Right atrium auricular region (tissue), 2 donors: ENCODE data around the gene EBI3. TPM values are rescaled to one million over a fixed set of nuclear protein-coding genes. Genes with fewer than 3 reads are reported as not detected.

Experiments
- DNase-seq: peaks from one replicate; pipeline ENCODE4 v3.0.0-alpha.2; 2019; ENCODE audit warnings: low spot score
- H3K27ac ChIP-seq, 2 donors: fragments of 200-600 bp; sonication (generic); 1 replicate in 1 of 2; 2 replicates in 1 of 2; pipeline ENCODE4 v1.5.1; 2016 to 2019
- H3K27me3 ChIP-seq, 2 donors: fragments of 200-600 bp; sonication (generic); one replicate each; pipeline versions ENCODE4 v1.5.1 to v1.6.0; 2017 to 2019
- H3K36me3 ChIP-seq: fragments of 200-600 bp; sonication (generic); one replicate; pipeline ENCODE4 v1.5.1; 2016
- H3K4me1 ChIP-seq, 2 donors: fragments of 200-600 bp; sonication (generic); one replicate each; pipeline versions ENCODE4 v1.5.1 to v1.6.0; 2017 to 2019
- H3K4me3 ChIP-seq, 2 donors: fragments of 200-600 bp; sonication (generic); 1 replicate in 1 of 2; 2 replicates in 1 of 2; pipeline ENCODE4 v1.5.1; 2017 to 2019; ENCODE audit warnings: mild to moderate bottlenecking in 1 of 2, moderate library complexity in 1 of 2
- H3K9me3 ChIP-seq, 2 donors: fragments of 200-600 bp; sonication (generic); one replicate each; pipeline ENCODE4 v1.5.1; 2019
- CTCF ChIP-seq, 2 donors: fragments of 200-600 bp; sonication (generic); IDR thresholded peaks; one replicate each; pipeline ENCODE4 v1.5.1; 2019; ENCODE audit warnings: antibody characterized with exemption in 2 of 2
- total RNA-seq, 2 donors: library from RNA; depleted of rRNA; stranded (reverse); fragments of >200 nt; gene quantifications; one replicate each; pipeline ENCODE4 v1.1.0, GENCODE V29; 2016

The EBI3 gene
- total RNA-seq, 2 donors from 2014 or later: 1.7 to 2.6 TPM

- no peak overlapping the region for H3K27ac ChIP-seq
- TF ChIP-seq CTCF (IDR thresholded peaks at IDR 0.05): no peak
- peaks cover 17 to 21% of the 10 kb centered on the region in 2 donors for H3K27me3 ChIP-seq
Observed at GRCh38 chr19:4194353-4194752, 35.0 kb upstream of the EBI3 start.

DNA sequence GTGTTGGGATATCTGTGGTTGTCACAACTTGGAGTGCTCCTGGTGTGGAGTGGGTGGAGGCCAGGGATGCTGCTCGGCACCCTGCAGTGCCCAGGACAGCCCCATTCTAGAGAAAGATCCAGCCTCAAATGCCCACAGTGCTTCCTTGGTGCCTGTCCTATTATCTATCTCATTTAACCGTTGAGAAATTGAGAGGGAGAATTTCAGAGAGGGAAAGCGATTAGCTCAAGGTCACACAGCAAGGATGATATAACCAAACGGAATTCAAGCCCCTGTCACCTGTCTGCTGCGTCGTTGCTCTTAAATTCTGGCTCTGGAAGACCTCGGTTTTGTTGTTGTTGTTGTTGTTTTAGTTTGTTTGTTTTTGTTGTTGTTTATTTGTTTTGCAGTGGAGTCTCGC, 33.3 kb upstream of the EBI3 start:
- H3K9me3 ChIP-seq: no peaks in the 10 kb centered on the region
- H3K27ac ChIP-seq: no peak overlapping the region
- peaks cover 17 to 21% of the 10 kb centered on the region in 2 donors for H3K27me3 ChIP-seq
- H3K4me1 ChIP-seq: peaks cover 0 to 9% of the 10 kb centered on the region in 2 donors
- DNase-seq: no peak
- no peak for TF ChIP-seq CTCF (IDR thresholded peaks at IDR 0.05)
- no peaks in the 10 kb centered on the region for H3K36me3 ChIP-seq
- no peak overlapping the region for H3K4me3 ChIP-seq

More at GRCh38 chr19:4194353-4194752, 35.0 kb upstream of the EBI3 start:
- DNase-seq: no peak
- Histone ChIP-seq H3K4me1 (peaks cover 0 to 9% of the 10 kb centered on the region in 2 donors), H3K9me3 (no peaks in the 10 kb centered on the region), H3K4me3 (no peak overlapping the region), H3K36me3 (no peaks in the 10 kb centered on the region)

GRCh38 chr19:4196587-4197148, 32.7 kb upstream of the EBI3 start:
- Histone ChIP-seq H3K27ac (no peak overlapping the region), H3K4me3 (no peak overlapping the region), H3K4me1 (peaks cover 0 to 9% of the 10 kb centered on the region in 2 donors), H3K9me3 (no peaks in the 10 kb centered on the region), H3K36me3 (no peaks in the 10 kb centered on the region), H3K27me3 (peaks cover 17 to 21% of the 10 kb centered on the region in 2 donors)
- TF ChIP-seq CTCF (IDR thresholded peaks at IDR 0.05): no peak
- no peak for DNase-seq

DNA sequence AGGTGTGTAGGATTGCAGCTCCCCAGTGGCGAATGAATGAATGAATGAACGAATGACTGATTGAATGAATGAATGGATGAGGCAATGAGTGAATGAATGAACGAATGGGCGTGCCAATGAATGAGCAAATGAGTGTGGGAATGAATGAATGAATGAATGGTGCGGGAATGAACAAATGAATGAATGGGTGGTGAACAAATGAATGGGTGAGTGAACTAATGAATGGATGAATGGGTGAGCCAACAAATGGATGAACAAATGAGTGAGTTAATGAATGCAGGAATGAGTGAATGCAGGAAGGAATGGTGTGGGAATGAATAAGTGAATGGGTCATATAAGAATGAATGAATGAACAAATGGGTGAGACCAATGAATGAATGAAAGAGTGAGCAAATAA, 32.1 kb upstream of the EBI3 start:
- peaks cover 0 to 9% of the 10 kb centered on the region in 2 donors for H3K4me1 ChIP-seq
- H3K36me3 ChIP-seq: no peaks in the 10 kb centered on the region
- H3K9me3 ChIP-seq: no peaks in the 10 kb centered on the region
- TF ChIP-seq CTCF (IDR thresholded peaks at IDR 0.05): no peak
- no peak for DNase-seq
- H3K27me3 ChIP-seq: peaks cover 17 to 21% of the 10 kb centered on the region in 2 donors
- no peak overlapping the region for H3K4me3 ChIP-seq
- H3K27ac ChIP-seq: no peak overlapping the region

DNA sequence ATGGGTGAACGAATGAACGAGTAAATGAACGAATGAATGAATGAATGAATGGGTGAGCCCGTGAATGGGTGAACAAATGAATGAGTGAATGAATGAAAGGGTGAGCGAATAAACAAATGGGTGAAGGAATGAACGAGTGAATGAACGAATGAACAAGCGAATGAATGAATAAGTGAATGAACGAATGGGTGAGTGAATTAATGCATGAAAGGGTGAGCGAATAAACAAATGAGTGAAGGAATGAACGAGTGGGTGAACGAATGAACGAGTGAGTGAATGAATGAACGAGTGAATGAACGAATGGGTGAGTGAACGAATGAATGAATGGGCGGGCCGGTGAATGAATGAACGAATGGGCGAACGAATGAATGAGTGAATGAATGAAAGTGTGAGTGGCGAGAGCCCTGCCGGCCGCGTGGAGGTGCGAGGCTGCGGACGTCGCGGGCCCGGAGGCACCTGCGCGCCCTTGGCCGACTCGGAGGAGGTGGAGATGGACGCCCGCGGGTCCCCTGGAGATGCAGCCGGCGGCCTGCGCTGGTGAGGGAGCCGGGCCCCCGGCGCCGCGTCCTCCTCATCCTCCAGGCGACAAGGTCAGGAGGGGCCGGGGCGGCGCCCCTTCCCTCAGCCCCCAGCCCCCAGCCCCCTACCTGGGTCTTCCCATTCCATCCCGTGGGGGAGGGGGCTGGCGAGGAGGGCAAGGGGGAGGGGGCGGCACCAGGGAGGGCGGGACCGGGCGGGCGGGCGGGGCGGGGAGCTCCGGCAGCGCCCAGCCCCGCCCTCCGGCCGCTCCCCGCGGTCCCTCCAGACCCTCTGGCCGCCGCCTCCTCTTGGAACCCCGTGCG, 31.5 kb upstream of the EBI3 start:
- DNase-seq: no peak
- Histone ChIP-seq H3K27ac (no peak overlapping the region), H3K9me3 (no peaks in the 10 kb centered on the region), H3K36me3 (no peaks in the 10 kb centered on the region), H3K27me3 (peaks cover 17% of the 10 kb centered on the region in 2 donors), H3K4me3 (peak overlapping the region in 1 of 2 donors; percentile 22), H3K4me1 (peaks cover 0 to 9% of the 10 kb centered on the region in 2 donors)
- TF ChIP-seq CTCF (IDR thresholded peaks at IDR 0.05): no peak
